ENCODE data around the gene DNAH5.

DNA sequence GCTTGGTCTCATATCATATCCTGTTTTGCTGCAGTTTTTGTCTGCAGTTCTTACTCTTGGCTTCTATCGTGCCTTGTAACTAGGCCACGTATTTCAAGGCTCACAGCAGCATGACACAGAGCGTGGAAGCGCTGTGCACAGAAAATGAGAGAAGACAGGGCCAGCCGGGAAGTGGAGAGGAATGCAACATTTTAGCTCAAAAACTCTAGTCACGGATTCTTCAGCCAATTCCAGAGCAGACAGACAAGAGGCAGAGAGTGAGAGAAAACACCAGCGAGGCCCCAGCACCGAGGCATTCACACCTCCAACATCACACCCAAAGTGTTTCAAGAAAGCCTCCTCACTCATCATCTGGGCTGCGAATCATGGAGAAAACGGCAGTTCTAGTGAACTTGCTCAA is 160.8 kb downstream of the DNAH5 start:
- TF ChIP-seq, protein P1, sequence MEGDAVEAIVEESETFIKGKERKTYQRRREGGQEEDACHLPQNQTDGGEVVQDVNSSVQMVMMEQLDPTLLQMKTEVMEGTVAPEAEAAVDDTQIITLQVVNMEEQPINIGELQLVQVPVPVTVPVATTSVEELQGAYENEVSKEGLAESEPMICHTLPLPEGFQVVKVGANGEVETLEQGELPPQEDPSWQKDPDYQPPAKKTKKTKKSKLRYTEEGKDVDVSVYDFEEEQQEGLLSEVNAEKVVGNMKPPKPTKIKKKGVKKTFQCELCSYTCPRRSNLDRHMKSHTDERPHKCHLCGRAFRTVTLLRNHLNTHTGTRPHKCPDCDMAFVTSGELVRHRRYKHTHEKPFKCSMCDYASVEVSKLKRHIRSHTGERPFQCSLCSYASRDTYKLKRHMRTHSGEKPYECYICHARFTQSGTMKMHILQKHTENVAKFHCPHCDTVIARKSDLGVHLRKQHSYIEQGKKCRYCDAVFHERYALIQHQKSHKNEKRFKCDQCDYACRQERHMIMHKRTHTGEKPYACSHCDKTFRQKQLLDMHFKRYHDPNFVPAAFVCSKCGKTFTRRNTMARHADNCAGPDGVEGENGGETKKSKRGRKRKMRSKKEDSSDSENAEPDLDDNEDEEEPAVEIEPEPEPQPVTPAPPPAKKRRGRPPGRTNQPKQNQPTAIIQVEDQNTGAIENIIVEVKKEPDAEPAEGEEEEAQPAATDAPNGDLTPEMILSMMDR (IDR thresholded peaks at IDR 0.05) = no peak
- no peak for TF ChIP-seq EP300 (IDR thresholded peaks at IDR 0.05)
- no peak for TF ChIP-seq POLR2AphosphoS5 (IDR thresholded peaks at IDR 0.05)
